SK-N-SH (cell line): Measurements from ENCODE around the gene TMEM218. TPM values are rescaled to one million over a fixed set of nuclear protein-coding genes. Genes with fewer than 3 reads are reported as not detected.

ENCODE experiments used
- CTCF ChIA-PET: fragments of 300-600, 350-600 bp; formaldehyde crosslinking; extraction: SDS; loops from one replicate; lab custom pipeline; 2021; lab: Yijun Ruan, JAX
- POLR2A ChIA-PET: fragments of 350-600 bp; sonication (Branson Sonifier 250); formaldehyde crosslinking; extraction: SDS; loops from one replicate; lab custom pipeline; 2020; ENCODE audit warnings: antibody characterized with exemption, inconsistent platforms; lab: Yijun Ruan, JAX
- DNase-seq: peaks from one replicate; pipeline ENCODE4 v3.0.0; 2012
- H2AFZ ChIP-seq: fragments of 200-600 bp; sonication (generic); 2 replicates; pipeline ENCODE4 v1.8.1; 2016; ENCODE audit warnings: antibody characterized with exemption, mild to moderate bottlenecking, low read depth
- H3F3A ChIP-seq: fragments of 200-600 bp; sonication (generic); replicated peaks from 2 replicates; pipeline ENCODE3; 2016; ENCODE audit warnings: antibody characterized with exemption, mild to moderate bottlenecking; ENCODE audit not compliant: insufficient read depth
- H3K27ac ChIP-seq, 2 experiments: fragments of 200-500 bp in 1 of 2; fragments of 200-600 bp in 1 of 2; sonication (Bioruptor generic) in 1 of 2; sonication (generic), shearing (Covaris generic) in 1 of 2; 2 replicates each; pipeline versions ENCODE4 v1.5.1 to v1.6.1; 2014 to 2016; ENCODE audit warnings: low read depth in 2 of 2, inconsistent platforms in 1 of 2, low read length in 1 of 2, mild to moderate bottlenecking in 1 of 2, mixed read lengths in 1 of 2
- H3K27me3 ChIP-seq: fragments of 200-600 bp; sonication (generic), shearing (Covaris generic); 2 replicates; pipeline ENCODE4 v1.6.1; 2016; ENCODE audit warnings: mixed run types; ENCODE audit not compliant: insufficient read depth
- H3K36me3 ChIP-seq, 2 experiments: fragments of 200-500 bp in 1 of 2; fragments of 200-600 bp in 1 of 2; sonication (Bioruptor generic) in 1 of 2; sonication (generic) in 1 of 2; replicated peaks in 1 of 2; 2 replicates each; pipeline versions ENCODE3 to v1.5.1; 2014 to 2016; ENCODE audit warnings: low read length in 1 of 2, mild to moderate bottlenecking in 1 of 2; ENCODE audit not compliant: insufficient read depth in 2 of 2, control insufficient read depth in 1 of 2
- H3K4me1 ChIP-seq, 2 experiments: fragments of 200-500 bp in 1 of 2; fragments of 200-600 bp in 1 of 2; sonication (Bioruptor generic) in 1 of 2; sonication (generic), shearing (Covaris generic) in 1 of 2; 2 replicates each; pipeline versions ENCODE4 v1.5.1 to v1.6.1; 2014 to 2016; ENCODE audit warnings: low read depth in 1 of 2, low read length in 1 of 2, mixed run types in 1 of 2; ENCODE audit not compliant: insufficient read depth in 2 of 2, control insufficient read depth in 1 of 2
- H3K4me2 ChIP-seq: fragments of 200-600 bp; sonication (generic), shearing (Covaris generic); 2 replicates; pipeline ENCODE4 v1.6.1; 2017; ENCODE audit warnings: mixed run types
- H3K4me3 ChIP-seq, 2 experiments: fragments of 200-500 bp in 1 of 2; fragments of 200-600 bp in 1 of 2; sonication (Bioruptor generic) in 1 of 2; sonication (generic), shearing (Covaris generic) in 1 of 2; 2 replicates each; pipeline versions ENCODE4 v1.5.1 to v1.8.1; 2014 to 2016; ENCODE audit warnings: low read depth in 2 of 2, inconsistent platforms in 1 of 2, low read length in 1 of 2, mild to moderate bottlenecking in 1 of 2, mixed read lengths in 1 of 2, moderate library complexity in 1 of 2
- H3K79me2 ChIP-seq: fragments of 200-600 bp; sonication (generic); 2 replicates; pipeline ENCODE4 v1.8.1; 2017; ENCODE audit warnings: mild to moderate bottlenecking; ENCODE audit not compliant: insufficient read depth
- H3K9ac ChIP-seq: fragments of 200-600 bp; sonication (generic); 2 replicates; pipeline ENCODE4 v1.6.1; 2017; ENCODE audit warnings: mixed run types
- H3K9me2 ChIP-seq: fragments of 200-600 bp; sonication (generic); 2 replicates; pipeline ENCODE4 v1.6.1; 2017; ENCODE audit warnings: mixed run types
- H3K9me3 ChIP-seq: fragments of 200-600 bp; sonication (generic); 2 replicates; pipeline ENCODE4 v1.6.1; 2017; ENCODE audit warnings: mixed run types, mild to moderate bottlenecking, moderate library complexity
- H4K20me1 ChIP-seq: fragments of 200-600 bp; sonication (generic); 2 replicates; pipeline ENCODE4 v1.6.1; 2017; ENCODE audit warnings: mild to moderate bottlenecking, mixed run types; ENCODE audit not compliant: insufficient read depth
- ELF1 ChIP-seq: IDR thresholded peaks from 2 replicates; pipeline ENCODE4 v1.4.0; 2012
- EP300 ChIP-seq, 2 experiments: IDR thresholded peaks; 2 replicates each; pipeline versions ENCODE4 v1.4.0 to v1.6.1; 2012; ENCODE audit warnings: borderline replicate concordance in 1 of 2, low read depth in 1 of 2, low read length in 1 of 2
- FOXJ3 ChIP-seq: sonication (generic); formaldehyde crosslinking; IDR thresholded peaks from 2 replicates; pipeline ENCODE4 v1.5.1; 2020; ENCODE audit warnings: mild to moderate bottlenecking, missing genetic modification reagents
- GABPA ChIP-seq: IDR thresholded peaks from 2 replicates; pipeline ENCODE4 v1.4.0; 2012; ENCODE audit warnings: low read depth, mild to moderate bottlenecking
- JUND ChIP-seq: IDR thresholded peaks from 2 replicates; pipeline ENCODE4 v1.4.0; 2012
- MEF2A ChIP-seq: IDR thresholded peaks from 2 replicates; pipeline ENCODE4 v1.4.0; 2012; ENCODE audit warnings: low read depth, borderline replicate concordance
- MXI1 ChIP-seq: IDR thresholded peaks from 2 replicates; pipeline ENCODE4 v1.6.1; 2012; ENCODE audit warnings: mild to moderate bottlenecking, low read depth, low read length, improper control_type of control experiment
- NFIC ChIP-seq: IDR thresholded peaks from 2 replicates; pipeline ENCODE4 v1.4.0; 2012; ENCODE audit warnings: borderline replicate concordance
- RAD21 ChIP-seq: IDR thresholded peaks from 2 replicates; pipeline ENCODE4 v1.6.1; 2012; ENCODE audit warnings: mild to moderate bottlenecking, low read length
- TEAD4 ChIP-seq: IDR thresholded peaks from 2 replicates; pipeline ENCODE4 v1.4.0; 2012; ENCODE audit warnings: mild to moderate bottlenecking, borderline replicate concordance; ENCODE audit not compliant: insufficient read depth
- WGBS: methylation state at CpG from one replicate; pipeline ENCODE4 v1.1.6; 2017; ENCODE audit warnings: low lambda C conversion rate; 5-methylcytosine and 5-hydroxymethylcytosine counted together
- polyA plus RNA-seq, 3 experiments: library from polyadenylated mRNA; depleted of rRNA; stranded (reverse); fragments of >200 nt; gene quantifications; 2 replicates each; pipeline ENCODE4 v1.2.3, GENCODE V29; 2012
- TF ChIP-seq, protein P1 (sequence below): IDR thresholded peaks from 2 replicates; pipeline ENCODE4; 2012
- TF ChIP-seq, protein P2 (sequence below): fragments of 200-600 bp; sonication (generic); IDR thresholded peaks from 2 replicates; pipeline ENCODE4 v1.6.1; 2017; ENCODE audit warnings: antibody characterized with exemption, mild to moderate bottlenecking, moderate library complexity
- TF ChIP-seq, protein P3 (sequence below): IDR thresholded peaks from 2 replicates; pipeline ENCODE4 v1.4.0; 2012; ENCODE audit warnings: low read depth, borderline replicate concordance
- TF ChIP-seq, protein P4 (sequence below): IDR thresholded peaks from 2 replicates; pipeline ENCODE4 v1.4.0; 2012; ENCODE audit warnings: low read depth, borderline replicate concordance

TMEM218 gene
- polyA plus RNA-seq, 1 of the 3 experiments (the other 2 are of a cell fraction): 36.2 TPM

DNA sequence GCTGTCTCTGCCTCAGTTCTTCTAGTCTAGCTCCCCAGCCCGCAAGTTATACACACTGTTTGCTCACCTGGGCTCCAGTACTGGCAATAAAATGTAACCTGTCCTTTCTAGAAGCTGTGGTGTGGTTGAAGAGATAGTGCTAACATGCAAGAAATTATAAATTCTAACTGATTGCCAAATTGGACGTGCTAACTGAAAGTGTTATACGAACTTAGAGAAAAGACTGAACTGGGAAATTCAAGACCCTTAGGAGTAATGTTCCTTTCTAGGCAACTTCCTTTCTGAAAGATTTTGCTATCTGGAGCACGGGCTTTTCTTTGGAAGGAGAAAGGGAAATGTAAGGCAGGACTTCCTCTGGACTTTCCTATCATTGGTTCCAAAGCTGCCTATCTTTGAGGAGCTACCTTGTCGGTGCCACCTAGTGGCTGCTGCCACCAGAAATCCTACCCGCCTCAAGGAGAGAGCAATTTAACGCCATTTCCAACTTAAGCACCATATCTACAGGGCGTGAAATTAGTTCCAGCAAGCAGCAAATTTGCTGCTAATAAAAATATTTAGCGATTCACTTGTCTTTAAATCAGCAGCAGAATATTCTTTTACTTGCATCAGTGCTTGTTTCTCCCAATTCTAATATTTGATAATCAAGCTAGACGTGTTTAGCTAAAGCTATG lies 12.7 kb upstream of the TMEM218 start:
- WGBS: 61% methylated on average over 10 of the region's 10 CpGs
- H3K4me1 ChIP-seq: no peaks in the 10 kb centered on the region
- no peaks in the 10 kb centered on the region for H3K9me3 ChIP-seq
- DNase-seq: peak; percentile 42
- CTCF ChIA-PET: interaction anchor here (0.8 to 3.2 kb wide), 14 partner anchors 9 to 281 kb away, joined by 3 to 14 read pairs (median 5); partner anchors contain the start of gene TMEM218
- H3K79me2 ChIP-seq: no peaks in the 10 kb centered on the region
- H4K20me1 ChIP-seq: no peaks in the 10 kb centered on the region
- no peak overlapping the region for H3K27ac ChIP-seq
- H3K27me3 ChIP-seq: no peaks in the 10 kb centered on the region
- TF ChIP-seq, protein P1, sequence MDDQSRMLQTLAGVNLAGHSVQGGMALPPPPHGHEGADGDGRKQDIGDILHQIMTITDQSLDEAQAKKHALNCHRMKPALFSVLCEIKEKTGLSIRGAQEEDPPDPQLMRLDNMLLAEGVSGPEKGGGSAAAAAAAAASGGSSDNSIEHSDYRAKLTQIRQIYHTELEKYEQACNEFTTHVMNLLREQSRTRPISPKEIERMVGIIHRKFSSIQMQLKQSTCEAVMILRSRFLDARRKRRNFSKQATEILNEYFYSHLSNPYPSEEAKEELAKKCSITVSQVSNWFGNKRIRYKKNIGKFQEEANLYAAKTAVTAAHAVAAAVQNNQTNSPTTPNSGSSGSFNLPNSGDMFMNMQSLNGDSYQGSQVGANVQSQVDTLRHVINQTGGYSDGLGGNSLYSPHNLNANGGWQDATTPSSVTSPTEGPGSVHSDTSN: peak; percentile 82
- TF ChIP-seq RAD21 (0 out of 2 replicates have a peak, but pooled peaks have one; percentile 8), TEAD4 (no peak), GABPA (peak; percentile 66), EP300 (IDR thresholded peaks at IDR 0.05; ENCODE audit: borderline replicate concordance in 1 of 2, low read depth in 1 of 2, low read length in 1 of 2) (no peak)
- TF ChIP-seq, protein P2, sequence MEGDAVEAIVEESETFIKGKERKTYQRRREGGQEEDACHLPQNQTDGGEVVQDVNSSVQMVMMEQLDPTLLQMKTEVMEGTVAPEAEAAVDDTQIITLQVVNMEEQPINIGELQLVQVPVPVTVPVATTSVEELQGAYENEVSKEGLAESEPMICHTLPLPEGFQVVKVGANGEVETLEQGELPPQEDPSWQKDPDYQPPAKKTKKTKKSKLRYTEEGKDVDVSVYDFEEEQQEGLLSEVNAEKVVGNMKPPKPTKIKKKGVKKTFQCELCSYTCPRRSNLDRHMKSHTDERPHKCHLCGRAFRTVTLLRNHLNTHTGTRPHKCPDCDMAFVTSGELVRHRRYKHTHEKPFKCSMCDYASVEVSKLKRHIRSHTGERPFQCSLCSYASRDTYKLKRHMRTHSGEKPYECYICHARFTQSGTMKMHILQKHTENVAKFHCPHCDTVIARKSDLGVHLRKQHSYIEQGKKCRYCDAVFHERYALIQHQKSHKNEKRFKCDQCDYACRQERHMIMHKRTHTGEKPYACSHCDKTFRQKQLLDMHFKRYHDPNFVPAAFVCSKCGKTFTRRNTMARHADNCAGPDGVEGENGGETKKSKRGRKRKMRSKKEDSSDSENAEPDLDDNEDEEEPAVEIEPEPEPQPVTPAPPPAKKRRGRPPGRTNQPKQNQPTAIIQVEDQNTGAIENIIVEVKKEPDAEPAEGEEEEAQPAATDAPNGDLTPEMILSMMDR: peak; percentile 48
- POLR2A ChIA-PET: no interaction called here
- peaks cover 4% of the 10 kb centered on the region for H3F3A ChIP-seq
- no peak overlapping the region for H3K4me3 ChIP-seq
- H3K36me3 ChIP-seq: no peaks in the 10 kb centered on the region
- no peak overlapping the region for H3K4me2 ChIP-seq
- H2AFZ ChIP-seq: peak overlapping the region; percentile 86; the same call in 1 of the 2 replicates
- H3K9ac ChIP-seq: no peak overlapping the region
- H3K9me2 ChIP-seq: no peaks in the 10 kb centered on the region

DNA sequence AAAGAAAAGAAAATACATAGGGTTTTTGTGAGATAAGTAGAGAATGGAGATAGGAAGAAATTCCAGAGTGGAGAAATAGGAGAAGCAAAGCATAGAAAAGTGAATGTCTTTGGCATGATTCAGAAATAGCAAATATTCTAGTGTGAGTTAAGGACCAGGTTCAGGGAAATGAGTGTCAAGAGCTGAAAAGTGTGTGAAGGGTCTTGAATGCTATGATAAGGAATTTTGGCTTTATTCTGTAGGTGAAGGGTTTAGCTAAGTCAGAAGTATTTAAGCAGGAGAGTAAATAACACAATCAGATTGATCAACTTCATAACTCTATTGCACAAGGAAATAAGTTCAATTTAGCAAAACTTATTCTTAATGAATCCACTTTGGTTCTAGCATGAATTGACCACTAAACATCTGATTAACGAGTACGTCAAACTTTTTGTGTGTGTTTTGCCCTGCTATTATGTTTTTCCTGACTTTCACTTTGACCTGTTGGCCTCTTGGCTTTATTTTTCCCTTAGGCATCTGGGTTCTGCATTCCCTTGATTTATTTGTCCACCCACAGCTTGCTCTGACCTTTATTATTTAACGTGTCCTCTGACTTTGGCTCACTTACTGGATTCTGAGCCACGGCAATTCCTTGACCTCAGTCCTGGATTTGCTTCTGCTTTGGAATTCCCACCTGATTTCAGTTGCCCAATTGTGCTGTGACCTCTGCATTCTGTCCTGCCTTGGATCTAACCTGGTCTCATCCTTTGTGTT lies 11.9 kb upstream of the TMEM218 start:
- TF ChIP-seq MXI1 (no peak), FOXJ3 (CRISPR knock-in tag) (no peak), ELF1 (no peak), NFIC (no peak), JUND (no peak), MEF2A (no peak)
- TF ChIP-seq, protein P3, sequence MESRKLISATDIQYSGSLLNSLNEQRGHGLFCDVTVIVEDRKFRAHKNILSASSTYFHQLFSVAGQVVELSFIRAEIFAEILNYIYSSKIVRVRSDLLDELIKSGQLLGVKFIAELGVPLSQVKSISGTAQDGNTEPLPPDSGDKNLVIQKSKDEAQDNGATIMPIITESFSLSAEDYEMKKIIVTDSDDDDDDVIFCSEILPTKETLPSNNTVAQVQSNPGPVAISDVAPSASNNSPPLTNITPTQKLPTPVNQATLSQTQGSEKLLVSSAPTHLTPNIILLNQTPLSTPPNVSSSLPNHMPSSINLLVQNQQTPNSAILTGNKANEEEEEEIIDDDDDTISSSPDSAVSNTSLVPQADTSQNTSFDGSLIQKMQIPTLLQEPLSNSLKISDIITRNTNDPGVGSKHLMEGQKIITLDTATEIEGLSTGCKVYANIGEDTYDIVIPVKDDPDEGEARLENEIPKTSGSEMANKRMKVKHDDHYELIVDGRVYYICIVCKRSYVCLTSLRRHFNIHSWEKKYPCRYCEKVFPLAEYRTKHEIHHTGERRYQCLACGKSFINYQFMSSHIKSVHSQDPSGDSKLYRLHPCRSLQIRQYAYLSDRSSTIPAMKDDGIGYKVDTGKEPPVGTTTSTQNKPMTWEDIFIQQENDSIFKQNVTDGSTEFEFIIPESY: no peak
- TF ChIP-seq, protein P4, sequence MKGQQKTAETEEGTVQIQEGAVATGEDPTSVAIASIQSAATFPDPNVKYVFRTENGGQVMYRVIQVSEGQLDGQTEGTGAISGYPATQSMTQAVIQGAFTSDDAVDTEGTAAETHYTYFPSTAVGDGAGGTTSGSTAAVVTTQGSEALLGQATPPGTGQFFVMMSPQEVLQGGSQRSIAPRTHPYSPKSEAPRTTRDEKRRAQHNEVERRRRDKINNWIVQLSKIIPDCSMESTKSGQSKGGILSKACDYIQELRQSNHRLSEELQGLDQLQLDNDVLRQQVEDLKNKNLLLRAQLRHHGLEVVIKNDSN: no peak
- Histone ChIP-seq H3K79me2 (no peaks in the 10 kb centered on the region), H4K20me1 (no peaks in the 10 kb centered on the region), H3K36me3 (no peaks in the 10 kb centered on the region), H2AFZ (peak overlapping the region; percentile 86; the same call in 1 of the 2 replicates), H3K4me1 (no peaks in the 10 kb centered on the region), H3K4me3 (no peak overlapping the region), H3K9me3 (no peaks in the 10 kb centered on the region), H3K4me2 (no peak overlapping the region), H3K27ac (no peak overlapping the region), H3K9ac (no peak overlapping the region), H3K27me3 (no peaks in the 10 kb centered on the region), H3K9me2 (no peaks in the 10 kb centered on the region), H3F3A (peaks cover 4% of the 10 kb centered on the region)
- DNase-seq: no peak
- ChIA-PET POLR2A (no interaction called here), CTCF (interaction anchor here (0.9 to 3.2 kb wide), 10 partner anchors 10 to 281 kb away, joined by 3 to 14 read pairs (median 8); partner anchors contain the start of gene TMEM218)
- 76% methylated on average over 4 of the region's 4 CpGs for WGBS
